Astrocyte (in vitro differentiated cells and primary cell): ENCODE results near the gene ZNF155.

Experiments
- EZH2 ChIP-seq: IDR thresholded peaks from 2 replicates; pipeline ENCODE4 v1.6.1; 2012; ENCODE audit warnings: mild to moderate bottlenecking, low read length, inconsistent platforms; ENCODE audit not compliant: insufficient read depth
- TF ChIP-seq, protein P1 (sequence below): IDR thresholded peaks from 2 replicates; pipeline ENCODE4 v1.5.1; 2011; ENCODE audit warnings: low read depth, mild to moderate bottlenecking, inconsistent platforms, low read length, moderate library complexity; ENCODE audit not compliant: insufficient read depth

- TF ChIP-seq, protein P1, sequence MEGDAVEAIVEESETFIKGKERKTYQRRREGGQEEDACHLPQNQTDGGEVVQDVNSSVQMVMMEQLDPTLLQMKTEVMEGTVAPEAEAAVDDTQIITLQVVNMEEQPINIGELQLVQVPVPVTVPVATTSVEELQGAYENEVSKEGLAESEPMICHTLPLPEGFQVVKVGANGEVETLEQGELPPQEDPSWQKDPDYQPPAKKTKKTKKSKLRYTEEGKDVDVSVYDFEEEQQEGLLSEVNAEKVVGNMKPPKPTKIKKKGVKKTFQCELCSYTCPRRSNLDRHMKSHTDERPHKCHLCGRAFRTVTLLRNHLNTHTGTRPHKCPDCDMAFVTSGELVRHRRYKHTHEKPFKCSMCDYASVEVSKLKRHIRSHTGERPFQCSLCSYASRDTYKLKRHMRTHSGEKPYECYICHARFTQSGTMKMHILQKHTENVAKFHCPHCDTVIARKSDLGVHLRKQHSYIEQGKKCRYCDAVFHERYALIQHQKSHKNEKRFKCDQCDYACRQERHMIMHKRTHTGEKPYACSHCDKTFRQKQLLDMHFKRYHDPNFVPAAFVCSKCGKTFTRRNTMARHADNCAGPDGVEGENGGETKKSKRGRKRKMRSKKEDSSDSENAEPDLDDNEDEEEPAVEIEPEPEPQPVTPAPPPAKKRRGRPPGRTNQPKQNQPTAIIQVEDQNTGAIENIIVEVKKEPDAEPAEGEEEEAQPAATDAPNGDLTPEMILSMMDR = no peak
- no peak for TF ChIP-seq EZH2
Measured at GRCh38 chr19:43960411-43960810, 23.6 kb upstream of the ZNF155 start.
